ENCODE data around the gene LIPA. TPM values are rescaled to one million over a fixed set of nuclear protein-coding genes. Genes with fewer than 3 reads are reported as not detected.
"Not testable (repeated sequence)": the region's sequence is repeated elsewhere in the genome, so short reads cannot be mapped to it uniquely, and the experiment has no call there.

Gene LIPA
- 50.4 and 78.7 TPM in 2 replicates for total RNA-seq

DNA sequence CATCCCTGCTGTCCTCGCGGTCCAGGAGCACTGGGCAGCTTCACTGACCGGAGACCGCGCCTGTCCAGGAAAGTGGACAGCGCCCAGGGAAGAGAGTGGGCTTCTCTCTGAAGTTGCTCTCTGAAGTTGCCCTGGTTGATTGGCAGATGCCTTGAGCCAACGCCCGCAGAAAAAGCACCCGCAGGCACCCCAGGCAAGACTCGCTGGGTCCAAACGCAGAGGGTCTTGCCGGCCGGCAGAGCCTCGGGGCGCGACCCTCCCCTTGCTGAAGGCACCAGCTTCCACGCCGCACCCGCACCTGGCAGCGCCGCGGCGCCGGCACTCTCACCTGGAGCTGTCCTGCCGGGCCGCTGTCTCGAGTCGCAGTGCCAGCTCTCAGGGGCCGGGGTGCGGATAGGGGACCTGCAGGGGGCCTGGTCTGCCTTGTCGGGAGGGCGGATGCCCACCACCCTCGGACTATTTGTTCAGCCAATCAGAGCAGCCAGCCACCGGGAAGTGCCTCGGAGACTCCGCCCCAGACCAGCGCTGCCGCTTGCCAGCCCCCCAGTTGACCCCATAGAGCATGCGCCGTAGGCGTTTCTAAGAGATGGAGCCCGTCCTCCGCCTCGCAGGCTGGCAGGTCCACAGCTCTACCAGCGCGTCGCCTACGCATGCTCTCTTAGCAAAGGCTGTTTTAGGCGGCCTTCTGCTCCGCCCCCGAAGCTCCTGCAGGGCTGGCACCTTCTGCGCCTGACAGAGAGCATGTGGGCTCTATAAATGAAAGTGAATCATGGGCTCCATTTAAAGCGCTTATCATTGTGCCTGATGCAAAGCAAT lies at the start of gene LIPA:
LIPA (minus strand) TSS at position 367 of the 816 bp plus-strand sequence. CDS start 4,127 bp downstream, outside the sequence.
- DNase-seq (ENCODE audit: low read depth): peak; percentile 95

DNA sequence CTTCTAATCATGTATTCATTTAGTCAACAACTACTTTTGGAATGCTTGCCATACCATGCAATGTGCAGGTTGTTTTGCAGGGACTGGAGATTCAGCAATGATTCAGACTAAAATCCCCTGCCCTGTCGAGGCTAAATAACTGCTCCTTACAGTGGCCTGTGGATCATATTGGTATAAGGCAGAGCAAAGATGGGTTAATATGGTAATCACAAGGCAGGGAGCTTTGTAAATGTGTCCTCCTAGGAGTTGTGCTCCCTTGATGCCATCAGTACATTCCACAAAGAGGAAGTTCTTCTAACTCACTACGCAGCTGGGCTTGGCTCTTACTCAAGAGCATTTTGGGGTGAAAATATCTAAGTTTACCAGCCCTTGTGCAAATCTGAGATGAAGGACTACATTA lies 49.7 kb upstream of the LIPA start:
- DNase-seq (ENCODE audit: low read depth): peak; percentile 83

DNA sequence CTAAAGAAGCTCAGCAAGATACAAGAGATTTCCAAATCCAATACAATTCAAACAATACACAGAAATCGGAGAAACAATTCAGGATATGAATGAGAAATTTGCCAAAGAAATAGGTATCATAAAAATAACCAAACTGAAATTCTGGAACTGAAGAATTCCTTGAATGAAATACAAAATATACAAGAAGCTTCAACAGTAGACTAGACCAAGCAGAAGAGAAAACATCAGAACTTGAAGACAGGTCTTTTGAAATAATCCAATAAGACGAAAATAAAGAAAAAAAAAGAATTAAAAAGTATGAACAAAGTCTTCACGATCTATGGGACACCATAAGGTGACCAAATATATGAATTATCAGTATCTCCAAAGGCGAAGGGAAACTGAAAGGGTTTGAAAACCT lies 47.5 kb upstream of the LIPA start:
- DNase-seq (ENCODE audit: low read depth): no peak

DNA sequence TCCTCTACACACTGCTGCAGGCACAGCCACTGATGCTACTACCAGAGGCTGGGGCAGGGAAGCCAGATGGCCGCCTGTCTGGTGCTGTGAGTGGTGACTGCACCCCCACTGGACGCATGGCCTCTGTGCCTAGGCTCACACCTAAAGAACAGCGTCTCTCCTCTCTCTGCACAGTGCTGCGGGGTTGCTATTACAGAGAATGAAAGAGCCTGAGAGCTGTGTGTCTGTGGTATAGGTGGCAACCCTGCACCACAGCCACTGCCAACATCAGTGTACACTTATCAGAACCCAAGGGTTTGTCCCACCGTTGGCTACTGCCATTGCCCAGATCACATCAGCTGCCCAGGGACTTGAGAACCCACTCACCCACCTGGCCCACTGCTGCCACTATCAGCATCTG lies 46.2 kb upstream of the LIPA start:
- no peak for DNase-seq (ENCODE audit: low read depth)

DNA sequence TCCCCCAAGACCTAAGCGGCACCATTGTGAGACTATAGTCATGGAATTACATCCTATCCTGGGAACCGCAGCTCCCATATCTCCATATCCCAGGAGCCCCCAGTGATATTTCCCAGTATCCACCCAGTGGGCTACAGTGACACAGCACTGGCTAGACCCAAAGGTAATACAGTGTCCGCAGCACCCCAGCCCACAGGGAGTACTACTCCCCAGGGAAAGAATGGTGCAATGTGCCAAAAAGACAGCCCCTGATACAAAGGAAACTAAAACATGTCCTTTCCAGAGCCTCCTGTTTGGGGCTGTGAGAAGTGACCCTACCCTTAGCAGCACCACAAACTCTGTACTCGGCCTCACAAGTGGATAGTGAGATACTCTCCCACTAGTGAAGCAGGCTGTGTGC lies 45.8 kb upstream of the LIPA start:
- DNase-seq (ENCODE audit: low read depth): no peak

DNA sequence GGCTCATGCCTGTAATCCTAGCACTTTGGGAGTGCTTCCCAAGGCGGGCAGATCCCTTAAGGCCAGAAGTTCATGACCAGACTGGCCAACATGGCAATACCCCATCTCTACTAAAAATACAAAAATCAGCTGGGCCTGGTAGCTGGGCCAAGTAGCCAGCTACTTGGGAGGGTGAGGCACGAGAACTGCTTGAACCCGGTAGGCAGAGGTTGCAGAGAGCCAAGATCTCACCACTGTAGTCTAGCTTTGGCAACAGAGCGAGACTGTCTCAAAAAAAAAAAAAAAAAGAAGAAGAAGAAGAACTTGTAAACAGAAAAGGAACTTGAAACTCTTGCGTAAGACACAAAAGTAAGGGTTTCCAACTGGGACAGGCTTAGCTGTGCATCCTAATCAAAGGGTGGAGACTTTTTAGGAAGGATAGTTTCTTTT lies 44.7 kb upstream of the LIPA start:
- DNase-seq (ENCODE audit: low read depth): peak; percentile 78

DNA sequence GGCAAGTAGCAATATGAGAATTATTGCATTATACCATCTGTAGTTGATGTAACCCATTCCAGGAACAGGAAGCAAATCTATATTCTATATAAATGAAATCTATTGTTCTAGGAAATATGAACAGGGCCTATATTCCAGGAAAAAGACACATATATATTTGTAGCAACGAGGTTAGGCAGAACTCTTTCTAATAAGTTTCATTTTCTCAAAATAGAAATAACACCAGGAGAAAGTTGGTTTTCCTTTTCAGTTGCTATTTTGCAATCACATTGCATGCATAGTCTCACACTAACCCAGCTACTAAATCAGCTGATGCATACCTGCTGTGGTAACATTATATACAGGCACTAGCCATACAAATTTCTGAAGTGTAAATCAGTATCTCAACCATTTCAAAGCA lies 44.0 kb upstream of the LIPA start:
- DNase-seq (ENCODE audit: low read depth): peak; percentile 89

DNA sequence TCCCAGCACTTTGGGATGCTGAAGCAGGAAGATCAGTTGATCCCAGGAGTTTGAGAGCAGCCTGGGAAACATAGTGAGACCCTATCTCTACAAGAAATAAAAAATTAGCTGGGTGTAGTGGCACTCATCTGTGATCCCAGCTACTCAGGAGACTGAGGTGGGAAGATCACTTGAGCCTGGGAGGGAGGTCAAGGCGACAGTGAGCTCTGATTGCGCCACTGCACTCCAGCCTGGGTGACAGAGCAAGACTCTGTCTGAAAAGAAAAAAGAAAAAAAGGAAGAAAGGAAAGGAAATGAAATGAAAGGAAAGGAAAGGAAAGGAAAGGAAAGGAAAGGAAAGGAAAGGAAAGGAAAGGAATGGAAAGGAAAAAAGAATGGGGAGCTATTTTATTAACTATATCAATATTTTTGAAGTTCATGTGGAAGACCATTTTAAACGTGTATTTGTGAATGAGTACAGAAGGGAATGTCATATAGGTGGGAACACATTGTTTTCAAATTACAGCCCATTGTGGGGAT lies 43.2 kb upstream of the LIPA start:
- DNase-seq (ENCODE audit: low read depth): no peak

DNA sequence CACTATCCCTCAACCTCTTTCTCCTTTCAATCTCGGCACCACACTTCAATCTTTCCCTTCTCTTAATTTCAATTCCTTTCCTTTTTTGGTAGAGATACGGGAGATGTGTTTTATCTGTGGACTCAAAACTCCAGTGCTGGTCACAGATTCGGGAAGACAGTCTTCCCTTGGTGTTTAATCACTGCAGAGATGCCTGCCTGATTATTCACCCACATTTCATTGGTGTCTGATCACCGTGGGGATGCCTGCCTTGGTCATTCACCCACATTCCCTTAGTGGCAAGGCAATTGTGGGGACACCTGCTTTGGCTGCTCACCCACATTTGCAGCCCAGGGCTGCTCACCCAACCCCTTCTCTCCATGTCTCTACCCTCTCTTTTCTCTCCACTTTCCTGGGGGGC lies 33.7 kb upstream of the LIPA start:
- peak; percentile 59 for DNase-seq (ENCODE audit: low read depth)

DNA sequence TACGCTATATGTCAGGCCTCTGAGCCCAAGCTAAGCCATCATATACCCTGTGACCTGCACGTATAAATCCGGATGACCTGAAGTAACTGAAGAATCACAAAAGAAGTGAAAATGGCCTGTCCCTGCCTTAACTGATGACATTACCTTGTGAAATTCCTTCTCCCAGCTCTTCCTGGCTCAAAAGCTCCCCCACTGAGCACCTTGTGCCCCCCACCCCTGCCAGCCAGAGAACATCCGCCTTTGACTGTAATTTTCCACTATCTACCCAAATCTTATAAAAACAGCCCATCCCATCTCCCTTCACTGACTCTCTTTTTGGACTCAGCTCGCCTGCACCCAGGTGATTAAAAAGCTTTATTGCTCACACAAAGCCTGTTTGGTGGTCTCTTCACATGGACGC lies 33.1 kb upstream of the LIPA start:
- not testable (repeated sequence) for DNase-seq (ENCODE audit: low read depth)

DNA sequence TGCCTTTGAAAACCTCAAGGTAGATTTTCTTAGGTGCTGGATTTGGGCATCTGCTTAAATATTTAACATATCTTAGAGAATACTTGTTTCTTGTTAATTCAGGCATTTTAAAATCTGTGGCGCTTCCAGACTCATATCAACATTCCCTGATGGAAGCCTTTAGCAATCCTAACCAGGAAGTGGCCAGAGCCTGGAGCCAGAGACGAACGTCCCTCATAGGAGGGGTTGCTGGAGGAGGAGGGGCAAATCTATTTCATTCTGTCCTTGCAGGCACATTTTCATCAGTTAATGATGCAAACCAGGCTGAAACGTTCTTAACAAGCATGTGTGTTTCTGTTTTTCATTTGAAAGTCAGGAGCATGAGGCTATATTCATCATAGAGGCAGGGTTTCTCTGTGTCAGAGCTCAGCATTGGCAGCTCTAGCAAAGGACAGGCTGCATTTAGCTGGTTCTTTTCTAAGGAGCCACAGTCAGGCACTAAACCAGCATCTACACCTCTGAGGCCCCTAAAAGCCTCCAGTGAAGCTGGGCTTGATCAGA lies 32.4 kb upstream of the LIPA start:
- DNase-seq (ENCODE audit: low read depth): peak; percentile 88

DNA sequence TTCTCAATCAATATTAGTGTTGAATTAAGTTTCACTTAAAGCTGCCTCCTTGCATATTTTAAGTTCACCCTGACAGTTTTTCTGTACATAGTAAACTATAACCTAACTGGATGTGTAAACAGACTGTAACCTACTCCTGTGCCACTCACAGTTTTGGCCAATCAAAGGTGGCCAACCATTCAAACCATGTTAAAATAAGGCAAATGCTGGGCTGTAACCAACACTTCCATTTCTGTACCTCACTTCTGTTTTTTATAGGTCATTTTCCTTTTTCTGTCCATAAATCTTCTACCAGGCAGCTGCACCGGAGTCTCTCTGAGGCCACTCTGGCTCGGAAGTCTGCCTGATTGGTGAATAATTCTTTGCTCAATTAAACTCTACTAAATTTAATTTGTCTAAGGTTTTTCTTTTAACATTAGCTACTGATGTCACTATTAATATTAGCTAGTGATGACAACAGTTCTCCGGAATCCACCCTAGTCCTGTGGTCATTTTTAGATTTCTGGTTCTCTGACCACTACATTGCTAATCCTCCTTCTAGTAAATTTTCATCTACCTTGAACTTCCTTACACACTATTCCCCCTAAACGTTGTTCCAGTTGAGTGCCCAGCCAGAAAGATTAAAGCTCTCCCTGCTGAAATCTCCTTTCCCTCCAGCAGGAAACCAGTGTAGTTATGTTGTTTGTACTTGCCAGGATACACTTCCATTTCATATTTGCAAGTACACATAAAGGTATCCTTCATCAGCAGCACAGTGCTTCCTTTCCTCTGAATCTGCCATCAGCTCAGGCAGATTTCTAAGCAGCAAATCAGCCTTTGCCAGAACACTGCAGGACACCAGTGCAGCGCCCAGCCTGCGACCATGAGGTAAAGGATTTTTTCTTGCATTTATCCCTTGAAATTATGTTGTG lies 31.7 kb upstream of the LIPA start:
- DNase-seq (ENCODE audit: low read depth): peak; percentile 93

DNA sequence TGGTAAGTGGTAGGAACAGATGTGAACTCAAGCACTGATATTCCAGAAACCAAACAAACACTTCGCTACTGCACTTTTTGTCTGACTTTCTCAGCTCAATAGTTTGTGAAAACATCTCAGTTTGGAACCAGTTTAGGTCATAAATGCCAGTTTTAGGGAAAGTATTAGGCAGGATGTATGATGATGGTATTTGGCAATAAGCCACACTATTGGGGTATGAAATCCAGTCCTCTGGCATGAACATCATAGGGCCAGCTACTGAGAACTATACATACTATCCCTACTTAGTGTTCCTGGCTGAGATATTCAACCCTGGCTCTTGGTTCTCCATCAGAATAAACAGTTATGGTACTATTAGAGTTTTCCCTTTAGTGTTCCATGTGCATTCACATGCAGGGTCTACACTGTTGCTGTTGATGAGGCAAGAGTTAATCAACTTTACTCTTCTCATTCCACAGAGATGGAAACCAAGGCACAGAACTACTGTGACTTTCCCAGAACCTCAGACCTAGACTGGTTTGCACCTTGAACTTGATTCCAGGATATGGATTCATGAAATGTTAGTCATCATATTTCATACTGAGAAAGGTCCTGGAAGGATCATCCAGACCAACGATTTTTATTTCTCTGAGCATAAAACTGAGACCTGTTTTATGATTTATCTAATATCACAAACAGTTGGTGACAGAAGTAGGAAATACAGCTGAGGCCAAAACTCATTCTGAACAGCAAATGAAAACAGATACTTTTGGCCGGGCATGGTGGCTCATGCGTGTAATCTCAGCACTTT lies 30.2 kb upstream of the LIPA start:
- DNase-seq (ENCODE audit: low read depth): no peak

DNA sequence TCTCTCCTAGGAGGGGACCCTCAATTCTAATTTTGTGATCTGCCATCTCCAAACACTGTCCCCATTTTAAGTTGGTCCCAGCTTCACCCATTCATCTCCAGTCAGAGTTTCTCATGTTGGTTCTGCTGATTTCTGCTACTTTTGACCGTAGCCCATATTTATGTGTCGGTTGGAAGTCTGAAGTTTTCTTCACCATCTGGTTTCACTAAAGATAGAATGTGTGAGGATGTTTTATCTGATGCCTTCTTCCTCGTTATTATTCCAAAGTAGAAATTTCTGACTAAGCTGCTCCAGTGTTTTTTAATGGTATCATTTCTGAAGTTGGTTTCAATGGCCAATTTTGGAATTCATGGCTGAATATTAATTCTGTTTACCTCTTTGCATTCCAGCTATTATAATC lies 28.9 kb upstream of the LIPA start:
- DNase-seq (ENCODE audit: low read depth): no peak

DNA sequence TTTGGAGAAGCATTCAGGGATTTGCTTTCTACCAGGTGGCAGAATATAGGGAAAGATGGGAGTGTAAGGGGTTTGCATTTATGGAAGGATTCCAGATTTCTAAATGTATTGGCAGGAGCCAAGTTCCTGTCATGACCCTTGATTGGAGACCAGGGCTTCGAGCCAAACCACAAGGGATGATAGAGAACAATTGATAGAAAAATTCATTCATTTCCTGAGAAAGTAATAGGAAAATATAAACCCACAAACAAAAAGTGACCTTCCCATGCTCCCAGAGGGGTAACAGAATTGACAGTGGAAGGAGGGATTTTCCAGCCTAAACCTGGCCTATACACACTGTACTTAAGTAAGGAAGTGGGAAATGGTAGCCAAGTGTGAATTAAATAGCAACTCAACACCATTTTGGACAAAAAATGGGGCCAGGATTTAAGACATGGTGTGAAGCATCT lies 27.9 kb upstream of the LIPA start:
- peak; percentile 87 for DNase-seq (ENCODE audit: low read depth)

DNA sequence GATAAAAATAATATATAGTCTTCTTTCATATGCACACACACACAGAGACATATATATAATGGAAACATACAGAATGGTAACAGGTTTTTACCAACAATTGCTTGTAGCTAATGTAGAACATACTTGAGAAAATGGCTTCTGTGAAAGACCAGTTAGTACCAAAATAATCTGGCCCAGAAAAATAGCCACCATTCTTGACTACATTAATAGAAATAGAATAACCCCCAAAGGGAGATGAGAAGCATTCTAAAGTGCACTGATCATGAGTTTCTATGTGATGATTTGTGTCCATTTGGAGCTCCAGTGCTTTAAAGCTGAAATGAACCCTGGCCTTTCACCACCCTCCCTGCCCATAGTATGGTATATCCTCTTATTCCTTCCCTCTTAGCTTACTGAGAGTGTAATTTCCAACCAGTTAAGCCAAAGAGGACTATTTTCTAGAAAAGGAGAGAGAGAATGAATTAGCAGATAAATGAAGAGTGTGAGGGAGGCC lies 27.4 kb upstream of the LIPA start:
- no peak for DNase-seq (ENCODE audit: low read depth)

DNA sequence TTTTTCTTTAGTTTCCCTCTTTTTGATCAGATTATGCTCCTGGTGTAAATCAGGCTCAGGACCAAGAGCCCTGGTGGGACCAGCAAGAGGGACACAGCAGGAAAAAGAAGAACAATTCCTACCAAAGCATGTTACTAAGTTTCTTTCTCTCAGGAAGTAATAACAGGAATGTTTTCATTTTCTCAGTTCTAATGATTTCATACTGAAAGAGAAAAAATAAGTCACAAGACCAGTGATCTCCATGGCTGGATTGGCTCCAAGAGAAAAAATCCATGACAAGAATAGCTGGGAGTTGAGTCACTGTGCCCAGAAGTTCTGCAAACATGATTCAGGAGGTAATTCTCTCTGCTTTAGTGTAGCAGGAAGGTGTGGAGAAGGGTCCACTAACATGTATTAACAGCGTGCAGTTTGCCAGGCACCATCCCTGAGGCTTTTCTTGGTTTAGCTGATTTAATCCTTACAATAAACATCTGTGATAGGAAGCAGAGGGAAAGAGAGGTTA lies 26.5 kb upstream of the LIPA start:
- peak; percentile 100 for DNase-seq (ENCODE audit: low read depth)

DNA sequence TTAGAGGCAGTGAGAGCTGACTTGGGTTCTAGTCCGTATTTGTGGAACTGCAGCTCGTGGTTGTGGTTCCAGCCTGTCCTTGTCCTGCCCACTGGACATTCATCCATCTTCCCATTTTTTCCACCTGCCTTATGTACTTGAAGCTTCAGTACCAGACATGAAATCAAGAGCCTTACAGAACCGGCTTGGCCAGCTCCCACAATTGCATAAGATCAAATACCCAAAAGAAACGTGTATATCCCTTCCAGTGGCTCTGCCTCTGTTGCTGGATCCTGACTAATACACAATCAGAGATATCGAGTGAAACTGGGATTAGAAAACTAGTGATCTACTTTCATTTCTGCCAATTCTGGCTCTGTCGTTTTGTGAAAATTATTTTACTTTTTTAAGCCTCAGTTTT lies 23.8 kb upstream of the LIPA start:
- DNase-seq (ENCODE audit: low read depth): no peak

DNA sequence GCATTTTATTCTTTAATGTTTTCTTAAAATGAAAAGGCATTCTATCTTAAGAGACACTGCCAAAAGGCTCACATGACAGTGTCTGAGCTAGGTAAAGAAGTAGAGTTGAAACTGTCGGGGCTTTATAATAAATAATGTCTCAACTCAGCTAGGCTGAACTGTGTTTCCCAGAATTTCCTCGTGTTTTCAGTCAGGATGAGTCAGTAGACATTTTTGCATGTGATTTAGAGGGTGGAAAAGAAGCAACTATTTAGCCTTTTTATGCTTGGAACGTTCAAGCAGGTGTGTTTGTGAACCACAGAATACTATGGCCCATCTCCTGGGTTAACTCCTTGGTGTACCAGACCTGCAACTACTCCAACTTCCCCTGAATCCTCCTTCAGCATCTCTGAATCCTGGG lies 23.4 kb upstream of the LIPA start:
- DNase-seq (ENCODE audit: low read depth): peak; percentile 93

DNA sequence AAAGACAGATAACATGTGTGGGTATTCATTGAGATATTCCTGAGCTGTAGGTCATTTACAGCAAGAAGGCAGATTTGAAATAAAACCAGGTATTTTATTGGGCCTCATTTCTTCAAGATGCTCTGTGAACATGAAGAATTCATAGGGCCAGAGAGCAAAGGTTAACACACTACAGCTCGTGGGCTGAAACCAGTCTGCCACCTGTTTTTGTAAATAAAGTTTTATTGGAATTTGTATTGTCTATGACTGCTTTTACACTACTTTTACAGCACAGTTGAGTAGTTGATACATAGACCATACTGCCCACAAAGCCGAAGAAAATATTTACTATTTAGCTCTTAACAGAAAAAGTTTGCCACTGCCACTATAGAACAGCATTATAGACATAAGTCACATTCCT lies 22.1 kb upstream of the LIPA start:
- no peak for DNase-seq (ENCODE audit: low read depth)

DNA sequence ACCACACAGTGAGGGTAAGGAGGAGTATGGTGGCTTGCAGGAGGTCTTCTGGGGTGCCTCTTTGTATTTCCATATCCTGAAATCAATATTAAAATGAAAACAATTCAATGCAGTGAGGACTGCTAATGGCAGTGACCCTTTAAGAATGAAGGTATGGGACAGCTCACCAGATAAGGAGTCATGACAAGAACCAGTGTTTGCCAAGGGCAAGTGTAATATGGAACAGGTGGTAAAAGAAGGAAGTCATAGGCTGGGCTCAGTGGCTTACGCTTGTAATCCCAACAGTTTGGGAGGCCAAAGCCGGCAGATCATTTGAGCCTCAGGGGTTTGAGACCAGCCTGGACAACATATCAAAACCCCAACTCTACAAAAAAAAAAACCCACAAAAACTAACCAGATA lies 20.0 kb upstream of the LIPA start:
- DNase-seq (ENCODE audit: low read depth): no peak
